GM18498 (cell line): Measurements from ENCODE around the gene CHMP1B.
"Not testable (repeated sequence)": the region's sequence is repeated elsewhere in the genome, so short reads cannot be mapped to it uniquely, and the experiment has no call there.

ENCODE experiments used
- ATAC-seq: cut with Tn5 transposase; IDR thresholded peaks from one replicate; pipeline ENCODE4 v1.9.1; 2021; ENCODE audit warnings: mild to moderate bottlenecking, moderate library complexity; ENCODE audit not compliant: unreplicated experiment

The CHMP1B gene

GRCh38 chr18:11866764-11867163 lies 15.6 kb downstream of the CHMP1B start:
- no peak for ATAC-seq

- no peak for ATAC-seq
Observed at GRCh38 chr18:11868230-11868629, 17.0 kb downstream of the CHMP1B start.

GRCh38 chr18:11871501-11871900 lies 20.3 kb downstream of the CHMP1B start:
- ATAC-seq, result no peak

- no peak for ATAC-seq
Observed at GRCh38 chr18:11872479-11873136, 21.4 kb downstream of the CHMP1B start.

- no peak for ATAC-seq
Observed at GRCh38 chr18:11873670-11874340, 22.6 kb downstream of the CHMP1B start.

- no peak for ATAC-seq
Observed at GRCh38 chr18:11874676-11875075, 23.5 kb downstream of the CHMP1B start.

- ATAC-seq, result no peak
Observed at GRCh38 chr18:11877497-11878135, 26.4 kb downstream of the CHMP1B start.

GRCh38 chr18:11880586-11881304 lies 29.5 kb downstream of the CHMP1B start:
- ATAC-seq, result no peak

- no peak for ATAC-seq
Observed at GRCh38 chr18:11882636-11883035, 31.4 kb downstream of the CHMP1B start.

- peak; percentile 80 for ATAC-seq
Observed at GRCh38 chr18:11883153-11883552, 31.9 kb downstream of the CHMP1B start.

GRCh38 chr18:11884396-11885030 lies 33.3 kb downstream of the CHMP1B start:
- ATAC-seq, result no peak

- no peak for ATAC-seq
Observed at GRCh38 chr18:11885278-11885947, 34.2 kb downstream of the CHMP1B start.

GRCh38 chr18:11886577-11887110 lies 35.4 kb downstream of the CHMP1B start:
- ATAC-seq, result no peak

- no peak for ATAC-seq
Observed at GRCh38 chr18:11887328-11888128, 36.3 kb downstream of the CHMP1B start.

GRCh38 chr18:11888726-11889125 lies 37.5 kb downstream of the CHMP1B start:
- no peak for ATAC-seq

- no peak for ATAC-seq
Observed at GRCh38 chr18:11889284-11889683, 38.1 kb downstream of the CHMP1B start.

GRCh38 chr18:11891737-11892136 lies 40.5 kb downstream of the CHMP1B start:
- no peak for ATAC-seq

- ATAC-seq, result not testable (repeated sequence)
Observed at GRCh38 chr18:11892438-11892837, 41.2 kb downstream of the CHMP1B start.

GRCh38 chr18:11897781-11898180 lies 46.6 kb downstream of the CHMP1B start:
- ATAC-seq, result no peak
